ENCODE data around the gene ADRA2B.

- TF ChIP-seq, protein P1, sequence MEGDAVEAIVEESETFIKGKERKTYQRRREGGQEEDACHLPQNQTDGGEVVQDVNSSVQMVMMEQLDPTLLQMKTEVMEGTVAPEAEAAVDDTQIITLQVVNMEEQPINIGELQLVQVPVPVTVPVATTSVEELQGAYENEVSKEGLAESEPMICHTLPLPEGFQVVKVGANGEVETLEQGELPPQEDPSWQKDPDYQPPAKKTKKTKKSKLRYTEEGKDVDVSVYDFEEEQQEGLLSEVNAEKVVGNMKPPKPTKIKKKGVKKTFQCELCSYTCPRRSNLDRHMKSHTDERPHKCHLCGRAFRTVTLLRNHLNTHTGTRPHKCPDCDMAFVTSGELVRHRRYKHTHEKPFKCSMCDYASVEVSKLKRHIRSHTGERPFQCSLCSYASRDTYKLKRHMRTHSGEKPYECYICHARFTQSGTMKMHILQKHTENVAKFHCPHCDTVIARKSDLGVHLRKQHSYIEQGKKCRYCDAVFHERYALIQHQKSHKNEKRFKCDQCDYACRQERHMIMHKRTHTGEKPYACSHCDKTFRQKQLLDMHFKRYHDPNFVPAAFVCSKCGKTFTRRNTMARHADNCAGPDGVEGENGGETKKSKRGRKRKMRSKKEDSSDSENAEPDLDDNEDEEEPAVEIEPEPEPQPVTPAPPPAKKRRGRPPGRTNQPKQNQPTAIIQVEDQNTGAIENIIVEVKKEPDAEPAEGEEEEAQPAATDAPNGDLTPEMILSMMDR (IDR thresholded peaks at IDR 0.05): no peak
- no peak for TF ChIP-seq EP300 (IDR thresholded peaks at IDR 0.05; ENCODE audit: low read depth)
Observed at GRCh38 chr2:96106991-96107707, 9.2 kb downstream of the ADRA2B start.
